H9 (cell line): ENCODE results near the gene SCN10A. TPM values are rescaled to one million over a fixed set of nuclear protein-coding genes. Genes with fewer than 3 reads are reported as not detected.

Source experiments
- DNase-seq: peaks from one replicate; pipeline ENCODE4 v3.0.0-alpha.2; 2017
- H2AFZ ChIP-seq: one replicate; pipeline ENCODE4 v1.6.1; 2013; ENCODE audit warnings: mild to moderate bottlenecking, low read length, control low read depth, moderate library complexity
- H2AK5ac ChIP-seq: 2 replicates; pipeline ENCODE4 v1.6.1; 2013; ENCODE audit warnings: low read length, control low read depth, mixed read lengths; ENCODE audit not compliant: insufficient read length
- H2BK120ac ChIP-seq: one replicate; pipeline ENCODE4 v1.6.1; 2013; ENCODE audit warnings: low read depth, mild to moderate bottlenecking, low read length, control low read depth, inconsistent platforms; ENCODE audit not compliant: poor library complexity, severe bottlenecking
- H2BK12ac ChIP-seq: 2 replicates; pipeline ENCODE4 v1.6.1; 2013; ENCODE audit warnings: low read length, control low read depth, mixed read lengths, low read depth; ENCODE audit not compliant: insufficient read length
- H2BK15ac ChIP-seq: 2 replicates; pipeline ENCODE4 v1.6.1; 2013; ENCODE audit warnings: low read depth, low read length, control low read depth
- H2BK20ac ChIP-seq: one replicate; pipeline ENCODE4 v1.6.1; 2013; ENCODE audit warnings: low read depth, mild to moderate bottlenecking, low read length, control low read depth, inconsistent platforms; ENCODE audit not compliant: poor library complexity, severe bottlenecking
- H2BK5ac ChIP-seq: 2 replicates; pipeline ENCODE4 v1.6.1; 2013; ENCODE audit warnings: low read length, control low read depth, mixed read lengths; ENCODE audit not compliant: insufficient read length
- H3K14ac ChIP-seq: 2 replicates; pipeline ENCODE4 v1.6.1; 2013; ENCODE audit warnings: low read length, control low read depth; ENCODE audit not compliant: insufficient read depth
- H3K18ac ChIP-seq: 2 replicates; pipeline ENCODE4 v1.6.1; 2013; ENCODE audit warnings: low read depth, mild to moderate bottlenecking, mixed read lengths, low read length, control low read depth; ENCODE audit not compliant: insufficient read length
- H3K23ac ChIP-seq: 2 replicates; pipeline ENCODE4 v1.6.1; 2013; ENCODE audit warnings: low read length, control low read depth, mixed read lengths, low read depth; ENCODE audit not compliant: insufficient read length
- H3K23me2 ChIP-seq: 2 replicates; pipeline ENCODE4 v1.6.1; 2013; ENCODE audit warnings: low read depth, mild to moderate bottlenecking, mixed read lengths, low read length, control low read depth; ENCODE audit not compliant: insufficient read length, poor library complexity, severe bottlenecking
- H3K27ac ChIP-seq: 2 replicates; pipeline ENCODE4 v1.5.1; 2013; ENCODE audit warnings: low read length, control low read depth, mixed read lengths, low read depth; ENCODE audit not compliant: insufficient read length
- H3K27me3 ChIP-seq: 2 replicates; pipeline ENCODE4 v1.6.1; 2013; ENCODE audit warnings: low read length, control low read depth, inconsistent platforms; ENCODE audit not compliant: insufficient read depth
- H3K4ac ChIP-seq: 2 replicates; pipeline ENCODE4 v1.6.1; 2013; ENCODE audit warnings: low read depth, mild to moderate bottlenecking, control low read depth, inconsistent platforms, low read length, moderate library complexity
- H3K4me1 ChIP-seq: 2 replicates; pipeline ENCODE4 v1.6.1; 2013; ENCODE audit warnings: low read length, control low read depth, inconsistent platforms; ENCODE audit not compliant: insufficient read depth
- H3K4me2 ChIP-seq: 2 replicates; pipeline ENCODE4 v1.6.1; 2013; ENCODE audit warnings: low read length, control low read depth, mixed read lengths; ENCODE audit not compliant: insufficient read length, insufficient read depth
- H3K56ac ChIP-seq: 2 replicates; pipeline ENCODE4 v1.6.1; 2013; ENCODE audit warnings: low read depth, mild to moderate bottlenecking, mixed read lengths, low read length, control low read depth; ENCODE audit not compliant: insufficient read length
- H3K79me1 ChIP-seq: 2 replicates; pipeline ENCODE4 v1.6.1; 2013; ENCODE audit warnings: low read depth, mild to moderate bottlenecking, moderate library complexity, low read length, control low read depth, inconsistent platforms; ENCODE audit not compliant: insufficient read depth, poor library complexity, severe bottlenecking
- H3K79me2 ChIP-seq: 2 replicates; pipeline ENCODE4 v1.6.1; 2013; ENCODE audit warnings: low read length, control low read depth, inconsistent platforms; ENCODE audit not compliant: insufficient read depth
- H3K9ac ChIP-seq: 2 replicates; pipeline ENCODE4 v1.6.1; 2013; ENCODE audit warnings: low read length, control low read depth, mixed read lengths; ENCODE audit not compliant: insufficient read length; ENCODE audit errors: extremely low read depth
- H3K9me3 ChIP-seq: one replicate; pipeline ENCODE4 v1.6.1; 2013; ENCODE audit warnings: low read depth, low read length, inconsistent platforms; ENCODE audit not compliant: control insufficient read depth
- H3T11ph ChIP-seq: one replicate; pipeline ENCODE4 v1.6.1; 2013; ENCODE audit warnings: mild to moderate bottlenecking, low read length, control low read depth, inconsistent platforms
- H4K20me1 ChIP-seq: one replicate; pipeline ENCODE4 v1.6.1; 2013; ENCODE audit not compliant: control insufficient read depth, insufficient read length, insufficient read depth
- H4K5ac ChIP-seq: 2 replicates; pipeline ENCODE4 v1.6.1; 2013; ENCODE audit warnings: low read depth, mild to moderate bottlenecking, mixed read lengths, low read length, control low read depth; ENCODE audit not compliant: insufficient read length
- H4K8ac ChIP-seq: replicated peaks from 2 replicates; pipeline ENCODE4 v1.6.1; 2013; ENCODE audit warnings: low read length, control low read depth, mixed read lengths, low read depth; ENCODE audit not compliant: insufficient read length
- H4K91ac ChIP-seq: 2 replicates; pipeline ENCODE4 v1.6.1; 2013; ENCODE audit warnings: low read depth, mild to moderate bottlenecking, moderate library complexity, mixed read lengths, low read length, control low read depth; ENCODE audit not compliant: insufficient read length
- H3K27ac Mint-ChIP-seq, 3 experiments: 2 replicates in 2 of 3; 3 replicates in 1 of 3; pipeline ENCODE4 v1.8.0; 2020 to 2021; ENCODE audit warnings: mixed read lengths in 3 of 3, mild to moderate bottlenecking in 1 of 3, moderate library complexity in 1 of 3
- H3K27me3 Mint-ChIP-seq: 2 replicates; pipeline ENCODE4 v1.8.0; 2021; ENCODE audit warnings: low read depth, mild to moderate bottlenecking, moderate library complexity, mixed read lengths
- H3K36me3 Mint-ChIP-seq, 3 experiments: 2 replicates in 2 of 3; 3 replicates in 1 of 3; pipeline ENCODE4 v1.8.0; 2020 to 2021; ENCODE audit warnings: low read depth in 3 of 3, mixed read lengths in 3 of 3; ENCODE audit not compliant: insufficient read depth in 1 of 3
- H3K4me1 Mint-ChIP-seq, 2 experiments: 2 replicates each; pipeline ENCODE4 v1.8.0; 2020; ENCODE audit warnings: mixed read lengths in 2 of 2
- H3K4me3 Mint-ChIP-seq, 2 experiments: 2 replicates in 1 of 2; 3 replicates in 1 of 2; pipeline ENCODE4 v1.8.0; 2020 to 2021; ENCODE audit warnings: mild to moderate bottlenecking in 2 of 2, mixed read lengths in 2 of 2, moderate library complexity in 1 of 2
- H3K9me3 Mint-ChIP-seq, 2 experiments: 2 replicates in 1 of 2; 3 replicates in 1 of 2; pipeline ENCODE4 v1.8.0; 2020; ENCODE audit warnings: mild to moderate bottlenecking in 2 of 2, mixed read lengths in 2 of 2, moderate library complexity in 1 of 2
- CTCF ChIP-seq: fragments of 200-600 bp; sonication (generic); conservative IDR thresholded peaks from 3 replicates; pipeline ENCODE4 v1.8.0; 2021; ENCODE audit warnings: antibody characterized with exemption, mild to moderate bottlenecking
- WGBS: extraction: QIAGEN DNeasy Blood & Tissue Kit; methylation state at CpG from one replicate; pipeline ENCODE4 v1.1.7; 2013; ENCODE audit warnings: missing lambda C conversion rate, low lambda C conversion rate, mixed read lengths; ENCODE audit not compliant: insufficient read length; ENCODE audit errors: extremely low coverage; 5-methylcytosine and 5-hydroxymethylcytosine counted together
- total RNA-seq: library from RNA; stranded (reverse); gene quantifications from 2 replicates; pipeline ENCODE4 v1.2.1, GENCODE V29; 2021

SCN10A gene
- total RNA-seq, 1 experiment from 2014 or later: not detected

- Histone ChIP-seq H2BK12ac (no peak overlapping the region), H2BK5ac (no peak overlapping the region), H3K27ac (no peak overlapping the region), H3K4me1 (no peaks in the 10 kb centered on the region), H2BK20ac (no peak overlapping the region), H3K56ac (no peak overlapping the region), H3K4ac (no peak overlapping the region), H2BK120ac (no peak overlapping the region), H2AK5ac (no peak overlapping the region), H4K20me1 (no peaks in the 10 kb centered on the region), H3K27me3 (no peaks in the 10 kb centered on the region), H3K79me2 (no peaks in the 10 kb centered on the region), H4K8ac (no peak overlapping the region), H3K79me1 (no peaks in the 10 kb centered on the region), H3K4me2 (no peak overlapping the region), H4K91ac (no peak overlapping the region), H3K9ac (no peak overlapping the region), H4K5ac (no peak overlapping the region), H3T11ph (no peak overlapping the region), H3K23ac (no peak overlapping the region), H2BK15ac (no peak overlapping the region), H3K9me3 (no peaks in the 10 kb centered on the region), H3K23me2 (no peaks in the 10 kb centered on the region), H3K18ac (no peak overlapping the region), H2AFZ (no peak overlapping the region), H3K14ac (no peak overlapping the region)
- Mint-ChIP-seq H3K4me1 (peaks cover 5 to 10% of the 10 kb centered on the region in 2 experiments), H3K36me3 (no peaks in the 10 kb centered on the region), H3K4me3 (no peak overlapping the region), H3K27ac (no peak overlapping the region), H3K27me3 (peaks cover 7% of the 10 kb centered on the region), H3K9me3 (no peaks in the 10 kb centered on the region)
- no peak for TF ChIP-seq CTCF
- WGBS: no CpG with 5 or more reads among the region's 3 CpGs
- no peak for DNase-seq
Observed at GRCh38 chr3:38739931-38740330, 76.1 kb downstream of the SCN10A start.
